HEK293 (cell line): ENCODE data around the gene KRT79.

ENCODE experiments used
- SCRT1 ChIP-seq: fragments of 450-650 bp; formaldehyde crosslinking; IDR thresholded peaks from 2 replicates; pipeline ENCODE4 v1.5.1; 2016; ENCODE audit warnings: missing biosample characterization, missing genetic modification characterization, borderline replicate concordance
- ZNF785 ChIP-seq: fragments of 450-650 bp; formaldehyde crosslinking; IDR thresholded peaks from 2 replicates; pipeline ENCODE4 v1.5.1; 2016; ENCODE audit warnings: missing biosample characterization, missing genetic modification characterization
- TF ChIP-seq, protein P1 (sequence below): fragments of 450-650 bp; formaldehyde crosslinking; conservative IDR thresholded peaks from 2 replicates; pipeline ENCODE4 v1.5.1; 2016; ENCODE audit warnings: low read depth, missing biosample characterization, missing genetic modification characterization
- TF ChIP-seq, protein P2 (sequence below): fragments of 450-650 bp; formaldehyde crosslinking; IDR thresholded peaks from 2 replicates; pipeline ENCODE4 v1.5.1; 2017; ENCODE audit warnings: missing biosample characterization, mild to moderate bottlenecking, missing genetic modification characterization, moderate library complexity

DNA sequence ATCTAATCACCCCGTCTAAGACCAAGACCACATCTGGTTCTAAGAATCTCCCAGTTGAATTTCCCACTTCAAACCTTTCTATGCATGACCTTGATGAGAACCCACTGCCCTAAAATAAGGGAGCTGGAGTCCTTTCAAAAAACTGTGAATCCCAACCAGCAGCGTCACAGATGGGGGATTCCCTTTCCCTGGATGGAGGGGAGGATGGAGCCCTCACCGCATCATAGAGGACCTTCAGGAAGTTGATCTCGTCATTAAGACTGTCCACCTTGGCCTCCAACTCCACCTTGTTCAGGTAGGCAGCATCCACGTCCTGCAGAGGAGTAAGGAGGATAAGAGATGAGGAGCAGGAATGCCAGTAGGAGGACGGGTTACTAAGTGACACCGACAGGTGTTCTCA, 24.9 kb downstream of the KRT79 start:
- TF ChIP-seq ZNF785 (tag by site-specific recombination) (no peak), SCRT1 (tag by site-specific recombination) (no peak)
- TF ChIP-seq, protein P1, sequence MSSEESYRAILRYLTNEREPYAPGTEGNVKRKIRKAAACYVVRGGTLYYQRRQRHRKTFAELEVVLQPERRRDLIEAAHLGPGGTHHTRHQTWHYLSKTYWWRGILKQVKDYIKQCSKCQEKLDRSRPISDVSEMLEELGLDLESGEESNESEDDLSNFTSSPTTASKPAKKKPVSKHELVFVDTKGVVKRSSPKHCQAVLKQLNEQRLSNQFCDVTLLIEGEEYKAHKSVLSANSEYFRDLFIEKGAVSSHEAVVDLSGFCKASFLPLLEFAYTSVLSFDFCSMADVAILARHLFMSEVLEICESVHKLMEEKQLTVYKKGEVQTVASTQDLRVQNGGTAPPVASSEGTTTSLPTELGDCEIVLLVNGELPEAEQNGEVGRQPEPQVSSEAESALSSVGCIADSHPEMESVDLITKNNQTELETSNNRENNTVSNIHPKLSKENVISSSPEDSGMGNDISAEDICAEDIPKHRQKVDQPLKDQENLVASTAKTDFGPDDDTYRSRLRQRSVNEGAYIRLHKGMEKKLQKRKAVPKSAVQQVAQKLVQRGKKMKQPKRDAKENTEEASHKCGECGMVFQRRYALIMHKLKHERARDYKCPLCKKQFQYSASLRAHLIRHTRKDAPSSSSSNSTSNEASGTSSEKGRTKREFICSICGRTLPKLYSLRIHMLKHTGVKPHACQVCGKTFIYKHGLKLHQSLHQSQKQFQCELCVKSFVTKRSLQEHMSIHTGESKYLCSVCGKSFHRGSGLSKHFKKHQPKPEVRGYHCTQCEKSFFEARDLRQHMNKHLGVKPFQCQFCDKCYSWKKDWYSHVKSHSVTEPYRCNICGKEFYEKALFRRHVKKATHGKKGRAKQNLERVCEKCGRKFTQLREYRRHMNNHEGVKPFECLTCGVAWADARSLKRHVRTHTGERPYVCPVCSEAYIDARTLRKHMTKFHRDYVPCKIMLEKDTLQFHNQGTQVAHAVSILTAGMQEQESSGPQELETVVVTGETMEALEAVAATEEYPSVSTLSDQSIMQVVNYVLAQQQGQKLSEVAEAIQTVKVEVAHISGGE, result no peak
- TF ChIP-seq, protein P2, sequence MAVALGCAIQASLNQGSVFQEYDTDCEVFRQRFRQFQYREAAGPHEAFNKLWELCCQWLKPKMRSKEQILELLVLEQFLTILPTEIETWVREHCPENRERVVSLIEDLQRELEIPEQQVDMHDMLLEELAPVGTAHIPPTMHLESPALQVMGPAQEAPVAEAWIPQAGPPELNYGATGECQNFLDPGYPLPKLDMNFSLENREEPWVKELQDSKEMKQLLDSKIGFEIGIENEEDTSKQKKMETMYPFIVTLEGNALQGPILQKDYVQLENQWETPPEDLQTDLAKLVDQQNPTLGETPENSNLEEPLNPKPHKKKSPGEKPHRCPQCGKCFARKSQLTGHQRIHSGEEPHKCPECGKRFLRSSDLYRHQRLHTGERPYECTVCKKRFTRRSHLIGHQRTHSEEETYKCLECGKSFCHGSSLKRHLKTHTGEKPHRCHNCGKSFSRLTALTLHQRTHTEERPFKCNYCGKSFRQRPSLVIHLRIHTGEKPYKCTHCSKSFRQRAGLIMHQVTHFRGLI (tag by site-specific recombination), result no peak
